Thyroid gland (tissue), 4 donors: ENCODE measurements around the gene INTS2. TPM values are rescaled to one million over a fixed set of nuclear protein-coding genes. Genes with fewer than 3 reads are reported as not detected.
"Not testable (repeated sequence)": the region's sequence is repeated elsewhere in the genome, so short reads cannot be mapped to it uniquely, and the experiment has no call there.

Source experiments
- DNase-seq, 2 donors: peaks; one replicate each; pipeline ENCODE4 v3.0.0-alpha.2; 2019
- H3K27ac ChIP-seq, 3 donors: fragments of 200-600 bp; sonication (generic); 1 replicate in 2 of 3; 2 replicates in 1 of 3; pipeline ENCODE4 v1.5.1; 2016 to 2019; ENCODE audit warnings: mild to moderate bottlenecking in 1 of 3, moderate library complexity in 1 of 3
- H3K27me3 ChIP-seq: fragments of 200-600 bp; sonication (generic); one replicate; pipeline ENCODE4 v1.5.1; 2019
- H3K36me3 ChIP-seq, 2 donors: fragments of 200-600 bp; sonication (generic); one replicate each; pipeline ENCODE4 v1.5.1; 2016 to 2019
- H3K4me1 ChIP-seq, 2 donors: fragments of 200-600 bp; sonication (generic); one replicate each; pipeline ENCODE4 v1.5.1; 2017 to 2019
- H3K4me3 ChIP-seq, 3 donors: fragments of 200-600 bp; sonication (generic); replicated peaks in 1 of 3; 1 replicate in 2 of 3; 2 replicates in 1 of 3; pipeline ENCODE4 v1.5.1; 2016; ENCODE audit warnings: mild to moderate bottlenecking in 1 of 3
- H3K9me3 ChIP-seq: fragments of 200-600 bp; sonication (generic); one replicate; pipeline ENCODE4 v1.5.1; 2017
- POLR2A ChIP-seq, 2 donors: fragments of 450-650 bp; IDR thresholded peaks; one replicate each; pipeline ENCODE4 v1.6.1; 2017; ENCODE audit warnings: antibody characterized with exemption in 2 of 2, mild to moderate bottlenecking in 2 of 2, moderate library complexity in 1 of 2
- WGBS, 2 donors: methylation state at CpG; one replicate each; pipeline ENCODE4 v1.1.5; 2017; 5-methylcytosine and 5-hydroxymethylcytosine counted together
- intact Hi-C: fragments of 100-400 bp; cut with DNase I; formaldehyde crosslinking; loops from one replicate; pipeline ENCODE4 v1.15.1; 2023
- total RNA-seq, 4 donors: library from RNA; depleted of rRNA; stranded (reverse); fragments of >200 nt; gene quantifications; one replicate each; pipeline ENCODE4 v1.2.3, GENCODE V29; 2016
- TF ChIP-seq, protein P1 (sequence below), 6 experiments: fragments of 200-600 bp in 3 of 6; fragments of 450-650 bp in 3 of 6; sonication (generic) in 3 of 6; IDR thresholded peaks; one replicate each; pipeline ENCODE4 v1.5.1; 2016 to 2019; ENCODE audit warnings: antibody characterized with exemption in 6 of 6, mild to moderate bottlenecking in 2 of 6, inconsistent platforms in 1 of 6, moderate library complexity in 1 of 6

The INTS2 gene
- total RNA-seq, 4 donors from 2014 or later = 10.9 to 16.1 (median 13.5) TPM

DNA sequence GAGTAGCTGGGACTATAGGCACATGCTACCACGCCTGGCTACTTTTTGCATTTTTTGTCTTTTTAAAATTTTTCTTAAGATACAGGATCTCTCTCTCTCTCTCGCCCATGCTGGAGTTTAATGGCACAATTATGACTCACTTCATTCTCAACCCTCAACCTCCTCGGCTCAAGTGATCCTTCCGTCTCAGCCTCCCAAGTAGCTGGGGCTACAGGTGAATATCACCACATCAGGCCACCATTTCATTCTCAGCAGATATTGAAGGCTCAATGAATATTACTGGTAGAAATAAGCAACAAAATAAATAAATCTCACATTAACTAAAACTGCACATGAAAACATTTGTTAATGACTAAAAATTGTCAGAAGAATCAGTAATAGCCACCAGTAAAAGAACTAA, 106.1 kb downstream of the INTS2 start:
- Histone ChIP-seq H3K9me3 (no peaks in the 10 kb centered on the region), H3K36me3 (no peaks in the 10 kb centered on the region), H3K27ac (no peak overlapping the region), H3K4me1 (no peaks in the 10 kb centered on the region), H3K4me3 (no peak overlapping the region), H3K27me3 (no peaks in the 10 kb centered on the region)
- 74 to 75% methylated on average over 4 of the region's 4 CpGs for WGBS, 2 donors
- DNase-seq = no peak
- no peak for TF ChIP-seq POLR2A (IDR thresholded peaks at IDR 0.05)
- TF ChIP-seq, protein P1, sequence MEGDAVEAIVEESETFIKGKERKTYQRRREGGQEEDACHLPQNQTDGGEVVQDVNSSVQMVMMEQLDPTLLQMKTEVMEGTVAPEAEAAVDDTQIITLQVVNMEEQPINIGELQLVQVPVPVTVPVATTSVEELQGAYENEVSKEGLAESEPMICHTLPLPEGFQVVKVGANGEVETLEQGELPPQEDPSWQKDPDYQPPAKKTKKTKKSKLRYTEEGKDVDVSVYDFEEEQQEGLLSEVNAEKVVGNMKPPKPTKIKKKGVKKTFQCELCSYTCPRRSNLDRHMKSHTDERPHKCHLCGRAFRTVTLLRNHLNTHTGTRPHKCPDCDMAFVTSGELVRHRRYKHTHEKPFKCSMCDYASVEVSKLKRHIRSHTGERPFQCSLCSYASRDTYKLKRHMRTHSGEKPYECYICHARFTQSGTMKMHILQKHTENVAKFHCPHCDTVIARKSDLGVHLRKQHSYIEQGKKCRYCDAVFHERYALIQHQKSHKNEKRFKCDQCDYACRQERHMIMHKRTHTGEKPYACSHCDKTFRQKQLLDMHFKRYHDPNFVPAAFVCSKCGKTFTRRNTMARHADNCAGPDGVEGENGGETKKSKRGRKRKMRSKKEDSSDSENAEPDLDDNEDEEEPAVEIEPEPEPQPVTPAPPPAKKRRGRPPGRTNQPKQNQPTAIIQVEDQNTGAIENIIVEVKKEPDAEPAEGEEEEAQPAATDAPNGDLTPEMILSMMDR (IDR thresholded peaks at IDR 0.05) = no peak
- intact Hi-C loops = no loop called here

DNA sequence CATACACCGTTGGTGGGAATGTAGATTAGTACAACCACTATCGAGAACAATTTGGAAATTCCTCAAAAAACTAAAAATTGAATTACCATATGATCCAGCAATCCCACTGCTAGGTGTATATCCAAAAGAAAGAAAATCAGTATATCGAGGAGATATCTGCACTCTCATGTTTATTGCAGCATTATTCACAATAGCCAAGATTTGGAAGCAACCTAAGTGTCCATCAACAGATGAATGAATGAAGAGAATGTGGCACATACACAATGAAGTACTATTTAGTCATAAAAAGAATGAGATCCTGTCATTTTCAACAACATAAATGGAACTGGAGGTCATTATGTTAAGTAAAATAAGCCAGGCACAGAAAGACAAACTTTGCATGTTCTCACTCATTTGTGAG, 108.5 kb downstream of the INTS2 start:
- H3K27ac ChIP-seq, H3K27me3 ChIP-seq, H3K9me3 ChIP-seq, DNase-seq, H3K4me1 ChIP-seq, intact Hi-C loops, H3K36me3 ChIP-seq, H3K4me3 ChIP-seq: not testable (repeated sequence)
- 95 to 98% methylated on average over 3 of the region's 3 CpGs for WGBS, 2 donors

DNA sequence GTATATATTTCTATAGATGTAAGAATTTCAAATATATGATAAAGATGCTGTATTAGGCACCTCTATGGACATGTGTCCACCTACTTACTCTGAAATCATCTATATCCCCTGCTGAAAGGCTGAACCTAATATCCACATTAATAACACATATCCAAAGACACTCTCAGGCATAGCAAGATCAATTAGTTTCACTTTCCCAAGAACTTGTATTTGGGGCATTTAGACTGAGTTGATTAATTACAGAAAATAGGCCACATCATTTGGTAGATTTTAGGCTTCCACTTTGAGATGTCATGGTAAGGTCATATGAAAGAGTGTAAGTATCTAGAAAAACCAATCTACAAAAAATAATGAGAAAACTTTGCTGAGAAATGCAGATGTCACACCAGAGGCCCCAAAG, 109.6 kb downstream of the INTS2 start:
- DNase-seq = no peak
- Histone ChIP-seq H3K4me3 (no peak overlapping the region), H3K9me3 (no peaks in the 10 kb centered on the region), H3K27ac (no peak overlapping the region), H3K36me3 (no peaks in the 10 kb centered on the region), H3K27me3 (no peaks in the 10 kb centered on the region), H3K4me1 (no peaks in the 10 kb centered on the region)
- intact Hi-C loops = no loop called here
- TF ChIP-seq, protein P1 (IDR thresholded peaks at IDR 0.05) = no peak
- no peak for TF ChIP-seq POLR2A (IDR thresholded peaks at IDR 0.05)

DNA sequence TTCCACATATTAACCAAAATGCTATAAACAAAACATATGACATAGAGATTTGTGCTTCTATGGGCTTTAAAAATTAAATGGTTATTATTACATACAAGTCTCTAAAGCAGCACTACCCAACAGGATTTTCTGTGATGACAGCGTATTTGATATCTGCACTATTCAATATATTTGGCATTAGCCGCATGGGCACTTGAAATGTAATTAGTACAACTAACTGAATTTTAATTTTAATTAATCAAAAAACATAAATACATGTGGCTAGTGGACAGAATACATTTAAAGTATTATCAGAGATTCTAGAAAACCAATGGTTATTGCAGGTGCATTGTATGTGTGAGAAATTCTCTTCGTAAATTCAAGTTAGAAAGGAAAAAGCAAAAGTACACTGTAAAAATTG, 110.3 kb downstream of the INTS2 start:
- no peaks in the 10 kb centered on the region for H3K36me3 ChIP-seq
- H3K4me3 ChIP-seq = no peak overlapping the region
- no peak overlapping the region for H3K27ac ChIP-seq
- DNase-seq = no peak
- no peaks in the 10 kb centered on the region for H3K27me3 ChIP-seq
- no peak for TF ChIP-seq POLR2A (IDR thresholded peaks at IDR 0.05)
- TF ChIP-seq, protein P1 (IDR thresholded peaks at IDR 0.05) = no peak
- intact Hi-C loops = no loop called here
- no peaks in the 10 kb centered on the region for H3K9me3 ChIP-seq
- WGBS, 2 donors = 98 to 99% methylated on average over 3 of the region's 3 CpGs
- H3K4me1 ChIP-seq = no peaks in the 10 kb centered on the region

DNA sequence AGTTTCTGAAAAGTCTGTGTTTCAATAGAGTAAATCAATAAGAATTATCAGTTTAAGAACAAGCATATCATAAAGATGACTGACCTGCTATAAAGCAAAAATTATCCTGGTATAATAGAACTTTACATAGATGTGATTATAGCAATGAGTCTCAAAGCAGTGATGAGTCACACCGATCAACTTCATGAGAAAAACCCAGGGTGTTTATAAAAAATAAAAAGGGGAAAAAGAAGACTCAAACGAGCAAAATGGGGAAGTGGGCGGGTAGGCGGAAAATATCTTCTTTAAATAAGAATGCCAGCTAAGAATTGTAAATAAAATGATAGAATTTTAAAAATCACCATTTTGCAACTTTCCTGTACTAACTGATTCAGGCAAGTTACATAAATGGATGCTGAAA, 111.2 kb downstream of the INTS2 start:
- DNase-seq = no peak
- intact Hi-C loops = no loop called here
- Histone ChIP-seq H3K27me3 (no peaks in the 10 kb centered on the region), H3K9me3 (no peaks in the 10 kb centered on the region), H3K4me1 (no peaks in the 10 kb centered on the region), H3K36me3 (no peaks in the 10 kb centered on the region), H3K4me3 (no peak overlapping the region), H3K27ac (no peak overlapping the region)
- 74 to 79% methylated on average over 4 of the region's 4 CpGs for WGBS, 2 donors
- TF ChIP-seq, protein P1 (IDR thresholded peaks at IDR 0.05) = no peak
- no peak for TF ChIP-seq POLR2A (IDR thresholded peaks at IDR 0.05)

DNA sequence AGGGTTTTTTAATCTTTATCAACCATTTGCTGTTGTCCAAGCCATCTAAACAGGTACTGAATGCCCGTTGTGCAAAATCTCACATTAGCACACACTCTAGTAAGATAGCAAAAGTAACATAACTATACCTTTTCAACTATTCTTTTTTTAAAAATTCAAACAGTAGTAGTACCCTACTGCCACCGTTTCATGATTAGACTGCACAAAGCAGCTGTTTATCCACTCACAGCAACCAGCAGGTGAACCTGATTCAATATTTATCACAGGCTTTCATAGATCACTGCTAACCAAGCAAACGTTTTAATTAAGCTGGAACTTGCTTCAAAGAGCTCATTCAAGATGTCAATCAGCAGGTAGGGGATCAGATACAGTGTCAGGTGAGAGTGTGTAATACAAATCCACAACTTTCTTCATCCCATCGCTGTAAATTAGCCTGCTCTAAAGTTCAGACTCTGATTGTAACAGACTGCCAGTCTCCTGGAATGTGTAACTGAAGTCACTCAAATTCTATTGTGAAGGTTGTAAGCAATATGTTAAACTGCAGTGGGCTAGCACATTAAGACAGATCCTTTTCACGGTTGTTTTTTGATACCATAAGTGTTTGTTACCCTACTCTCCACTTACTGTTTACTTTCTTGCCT, 111.8 kb downstream of the INTS2 start:
- H3K4me3 ChIP-seq = no peak overlapping the region
- 47 to 49% methylated on average over 5 of the region's 5 CpGs for WGBS, 2 donors
- no peaks in the 10 kb centered on the region for H3K36me3 ChIP-seq
- no peaks in the 10 kb centered on the region for H3K27me3 ChIP-seq
- H3K9me3 ChIP-seq = no peaks in the 10 kb centered on the region
- DNase-seq = no peak
- no peak for TF ChIP-seq POLR2A (IDR thresholded peaks at IDR 0.05)
- TF ChIP-seq, protein P1 (IDR thresholded peaks at IDR 0.05) = no peak
- no peaks in the 10 kb centered on the region for H3K4me1 ChIP-seq
- intact Hi-C loops = no loop called here
- no peak overlapping the region for H3K27ac ChIP-seq
